Measurements from ENCODE around the gene CCP110.

DNA sequence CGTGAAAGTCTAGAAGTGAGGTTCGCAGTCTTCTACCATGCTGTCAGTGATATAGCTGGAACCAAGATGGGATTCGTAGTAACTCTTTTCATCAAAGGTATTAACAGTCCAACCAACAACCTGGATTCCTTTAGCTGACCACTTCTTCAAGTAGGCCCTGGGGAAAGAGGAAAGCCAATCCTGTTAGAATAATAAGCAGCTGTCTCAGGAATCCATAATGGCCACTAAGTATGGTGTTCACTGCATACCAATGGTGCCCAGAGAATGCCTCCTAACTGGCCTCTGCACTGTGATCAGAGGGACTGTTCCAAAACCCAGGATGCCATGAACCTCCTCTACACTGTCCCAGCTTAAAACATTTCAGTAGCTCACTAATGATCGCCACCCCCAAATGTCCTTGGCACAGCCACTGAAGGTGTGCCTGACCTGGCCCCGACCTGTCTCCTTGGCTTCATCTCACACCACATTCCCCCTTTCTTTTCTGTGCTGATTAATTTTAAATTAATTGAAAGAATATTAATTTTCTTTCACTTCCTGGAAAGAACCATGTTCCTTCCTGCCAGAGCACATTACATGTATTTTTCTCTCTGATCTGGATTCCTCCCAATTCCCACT lies 20.2 kb upstream of the CCP110 start:
- TF ChIP-seq, protein P1, sequence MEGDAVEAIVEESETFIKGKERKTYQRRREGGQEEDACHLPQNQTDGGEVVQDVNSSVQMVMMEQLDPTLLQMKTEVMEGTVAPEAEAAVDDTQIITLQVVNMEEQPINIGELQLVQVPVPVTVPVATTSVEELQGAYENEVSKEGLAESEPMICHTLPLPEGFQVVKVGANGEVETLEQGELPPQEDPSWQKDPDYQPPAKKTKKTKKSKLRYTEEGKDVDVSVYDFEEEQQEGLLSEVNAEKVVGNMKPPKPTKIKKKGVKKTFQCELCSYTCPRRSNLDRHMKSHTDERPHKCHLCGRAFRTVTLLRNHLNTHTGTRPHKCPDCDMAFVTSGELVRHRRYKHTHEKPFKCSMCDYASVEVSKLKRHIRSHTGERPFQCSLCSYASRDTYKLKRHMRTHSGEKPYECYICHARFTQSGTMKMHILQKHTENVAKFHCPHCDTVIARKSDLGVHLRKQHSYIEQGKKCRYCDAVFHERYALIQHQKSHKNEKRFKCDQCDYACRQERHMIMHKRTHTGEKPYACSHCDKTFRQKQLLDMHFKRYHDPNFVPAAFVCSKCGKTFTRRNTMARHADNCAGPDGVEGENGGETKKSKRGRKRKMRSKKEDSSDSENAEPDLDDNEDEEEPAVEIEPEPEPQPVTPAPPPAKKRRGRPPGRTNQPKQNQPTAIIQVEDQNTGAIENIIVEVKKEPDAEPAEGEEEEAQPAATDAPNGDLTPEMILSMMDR (IDR thresholded peaks at IDR 0.05) = no peak
- no peak for TF ChIP-seq POLR2A (IDR thresholded peaks at IDR 0.05)
